ENCODE data around the gene FAM89A.

DNA sequence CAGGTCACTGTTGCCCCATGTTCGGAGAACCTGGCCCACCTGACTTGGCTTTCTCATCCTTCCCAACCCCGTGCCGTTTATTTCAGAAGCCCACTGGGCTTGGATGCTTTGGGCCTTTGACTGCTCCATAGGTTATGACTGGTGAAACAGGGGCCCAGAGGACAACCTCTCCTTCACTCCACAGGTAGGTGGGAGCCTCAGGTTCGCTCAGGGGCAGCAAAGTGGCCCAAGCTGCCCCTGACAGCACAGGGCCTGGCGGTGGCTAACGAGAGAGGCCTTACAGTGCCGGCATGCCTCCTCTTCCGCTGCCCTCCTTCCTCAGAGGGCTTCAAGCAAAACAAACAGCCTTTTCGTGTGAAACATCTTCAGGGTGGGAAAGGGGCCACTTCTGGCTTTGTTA is 16.9 kb downstream of the FAM89A start:
- TF ChIP-seq, protein P1, sequence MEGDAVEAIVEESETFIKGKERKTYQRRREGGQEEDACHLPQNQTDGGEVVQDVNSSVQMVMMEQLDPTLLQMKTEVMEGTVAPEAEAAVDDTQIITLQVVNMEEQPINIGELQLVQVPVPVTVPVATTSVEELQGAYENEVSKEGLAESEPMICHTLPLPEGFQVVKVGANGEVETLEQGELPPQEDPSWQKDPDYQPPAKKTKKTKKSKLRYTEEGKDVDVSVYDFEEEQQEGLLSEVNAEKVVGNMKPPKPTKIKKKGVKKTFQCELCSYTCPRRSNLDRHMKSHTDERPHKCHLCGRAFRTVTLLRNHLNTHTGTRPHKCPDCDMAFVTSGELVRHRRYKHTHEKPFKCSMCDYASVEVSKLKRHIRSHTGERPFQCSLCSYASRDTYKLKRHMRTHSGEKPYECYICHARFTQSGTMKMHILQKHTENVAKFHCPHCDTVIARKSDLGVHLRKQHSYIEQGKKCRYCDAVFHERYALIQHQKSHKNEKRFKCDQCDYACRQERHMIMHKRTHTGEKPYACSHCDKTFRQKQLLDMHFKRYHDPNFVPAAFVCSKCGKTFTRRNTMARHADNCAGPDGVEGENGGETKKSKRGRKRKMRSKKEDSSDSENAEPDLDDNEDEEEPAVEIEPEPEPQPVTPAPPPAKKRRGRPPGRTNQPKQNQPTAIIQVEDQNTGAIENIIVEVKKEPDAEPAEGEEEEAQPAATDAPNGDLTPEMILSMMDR (IDR thresholded peaks at IDR 0.05; ENCODE audit: low read depth, low read length, poor library complexity, severe bottlenecking), result no peak
- no peak for TF ChIP-seq EZH2phosphoT487 (IDR thresholded peaks at IDR 0.05; ENCODE audit: borderline replicate concordance, low read length)

Data from DOHH2 (cell line).